Peyer's patch (tissue), 4 donors: ENCODE results near the gene KIF26B. TPM values are rescaled to one million over a fixed set of nuclear protein-coding genes. Genes with fewer than 3 reads are reported as not detected.

Source experiments
- DNase-seq, 3 donors: peaks; one replicate each; pipeline ENCODE4 v3.0.0-alpha.2; 2017 to 2019
- H3K27ac ChIP-seq, 4 donors: fragments of 200-600 bp; sonication (generic); one replicate each; pipeline ENCODE4 v1.5.1; 2016 to 2019
- H3K27me3 ChIP-seq, 2 donors: fragments of 200-600 bp; sonication (generic); one replicate each; pipeline ENCODE4 v1.5.1; 2019
- H3K36me3 ChIP-seq, 3 donors: fragments of 200-600 bp; sonication (generic); one replicate each; pipeline ENCODE4 v1.5.1; 2016 to 2019
- H3K4me1 ChIP-seq, 4 donors: fragments of 200-600 bp; sonication (generic); one replicate each; pipeline ENCODE4 v1.5.1; 2016 to 2019
- H3K4me3 ChIP-seq, 4 donors: fragments of 200-600 bp; sonication (generic); 1 replicate in 3 of 4; 2 replicates in 1 of 4; pipeline ENCODE4 v1.5.1; 2016 to 2019; ENCODE audit warnings: mild to moderate bottlenecking in 1 of 4
- H3K9me3 ChIP-seq, 4 donors: fragments of 200-600 bp; sonication (generic); one replicate each; pipeline ENCODE4 v1.5.1; 2016 to 2019; ENCODE audit warnings: mild to moderate bottlenecking in 1 of 4
- POLR2A ChIP-seq, 2 donors: fragments of 450-650 bp; IDR thresholded peaks; one replicate each; pipeline ENCODE4 v1.5.1; 2017; ENCODE audit warnings: antibody characterized with exemption in 2 of 2, mild to moderate bottlenecking in 2 of 2, moderate library complexity in 2 of 2
- total RNA-seq, 4 donors: library from RNA; depleted of rRNA; stranded (reverse); fragments of >200 nt; gene quantifications; one replicate each; pipeline ENCODE4 v1.1.0, GENCODE V29; 2016
- TF ChIP-seq, protein P1 (sequence below), 6 experiments: fragments of 450-650 bp in 4 of 6; fragments of 200-600 bp in 2 of 6; sonication (generic) in 1 of 6; IDR thresholded peaks; one replicate each; pipeline ENCODE4 v1.5.1; 2017 to 2019; ENCODE audit warnings: antibody characterized with exemption in 6 of 6, mild to moderate bottlenecking in 3 of 6, moderate library complexity in 1 of 6

KIF26B gene
- total RNA-seq, 4 donors from 2014 or later, result 0.70 to 1.6 (median 1.1) TPM

DNA sequence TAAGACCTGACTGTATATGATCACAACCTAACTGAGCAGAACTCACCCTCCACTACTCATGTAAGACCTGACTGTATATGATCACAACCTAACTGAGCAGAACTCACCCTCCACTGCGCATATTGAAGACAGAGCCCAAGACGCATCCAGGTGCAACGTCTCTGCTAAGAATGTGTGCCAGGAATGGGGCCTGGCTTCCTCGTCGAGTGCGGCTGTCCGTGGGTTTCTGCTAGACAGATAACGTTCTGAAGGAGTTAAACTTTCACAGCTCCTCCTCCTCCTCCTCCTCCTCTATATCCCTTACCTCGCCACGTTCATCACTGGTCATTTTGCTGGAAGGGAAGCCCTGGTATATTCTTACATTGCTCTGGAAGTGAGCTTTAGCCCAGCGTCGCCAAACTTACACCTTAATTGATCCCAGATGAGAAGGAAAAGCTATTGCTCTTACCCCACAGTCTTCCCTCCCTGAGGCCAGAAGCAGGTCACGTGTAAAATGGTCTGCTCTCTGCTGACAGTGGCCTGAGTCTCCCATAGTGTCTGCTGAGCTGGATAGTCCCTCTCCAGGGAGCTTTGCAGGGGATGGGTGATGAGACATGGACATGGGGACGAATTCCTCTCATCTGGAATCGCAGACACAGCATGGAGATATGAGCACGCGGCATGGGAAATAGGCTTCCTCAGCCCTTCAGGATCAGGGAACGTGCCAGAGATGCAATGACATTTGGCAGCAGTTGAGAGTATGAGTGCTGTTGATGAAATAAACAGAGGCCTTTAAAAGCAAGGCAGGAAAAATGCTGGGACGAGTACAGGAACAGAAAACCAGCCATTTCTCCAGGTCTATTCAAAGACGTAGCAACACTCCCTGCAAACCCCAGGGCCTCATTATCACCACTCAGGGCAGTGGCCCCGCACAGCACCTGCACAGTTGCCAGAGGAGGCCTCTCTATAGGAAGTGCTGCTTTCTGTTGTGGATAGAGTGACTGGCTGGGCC is 528.1 kb downstream of the KIF26B start:
- no peaks in the 10 kb centered on the region for H3K9me3 ChIP-seq
- H3K4me1 ChIP-seq, result no peaks in the 10 kb centered on the region
- no peak overlapping the region for H3K27ac ChIP-seq
- no peaks in the 10 kb centered on the region for H3K27me3 ChIP-seq
- H3K4me3 ChIP-seq, result no peak overlapping the region
- H3K36me3 ChIP-seq, result no peaks in the 10 kb centered on the region
- DNase-seq, result peak in 1 of 3 donors; percentile 21
- TF ChIP-seq, protein P1, sequence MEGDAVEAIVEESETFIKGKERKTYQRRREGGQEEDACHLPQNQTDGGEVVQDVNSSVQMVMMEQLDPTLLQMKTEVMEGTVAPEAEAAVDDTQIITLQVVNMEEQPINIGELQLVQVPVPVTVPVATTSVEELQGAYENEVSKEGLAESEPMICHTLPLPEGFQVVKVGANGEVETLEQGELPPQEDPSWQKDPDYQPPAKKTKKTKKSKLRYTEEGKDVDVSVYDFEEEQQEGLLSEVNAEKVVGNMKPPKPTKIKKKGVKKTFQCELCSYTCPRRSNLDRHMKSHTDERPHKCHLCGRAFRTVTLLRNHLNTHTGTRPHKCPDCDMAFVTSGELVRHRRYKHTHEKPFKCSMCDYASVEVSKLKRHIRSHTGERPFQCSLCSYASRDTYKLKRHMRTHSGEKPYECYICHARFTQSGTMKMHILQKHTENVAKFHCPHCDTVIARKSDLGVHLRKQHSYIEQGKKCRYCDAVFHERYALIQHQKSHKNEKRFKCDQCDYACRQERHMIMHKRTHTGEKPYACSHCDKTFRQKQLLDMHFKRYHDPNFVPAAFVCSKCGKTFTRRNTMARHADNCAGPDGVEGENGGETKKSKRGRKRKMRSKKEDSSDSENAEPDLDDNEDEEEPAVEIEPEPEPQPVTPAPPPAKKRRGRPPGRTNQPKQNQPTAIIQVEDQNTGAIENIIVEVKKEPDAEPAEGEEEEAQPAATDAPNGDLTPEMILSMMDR (IDR thresholded peaks at IDR 0.05), result no peak
- no peak for TF ChIP-seq POLR2A (IDR thresholded peaks at IDR 0.05)

DNA sequence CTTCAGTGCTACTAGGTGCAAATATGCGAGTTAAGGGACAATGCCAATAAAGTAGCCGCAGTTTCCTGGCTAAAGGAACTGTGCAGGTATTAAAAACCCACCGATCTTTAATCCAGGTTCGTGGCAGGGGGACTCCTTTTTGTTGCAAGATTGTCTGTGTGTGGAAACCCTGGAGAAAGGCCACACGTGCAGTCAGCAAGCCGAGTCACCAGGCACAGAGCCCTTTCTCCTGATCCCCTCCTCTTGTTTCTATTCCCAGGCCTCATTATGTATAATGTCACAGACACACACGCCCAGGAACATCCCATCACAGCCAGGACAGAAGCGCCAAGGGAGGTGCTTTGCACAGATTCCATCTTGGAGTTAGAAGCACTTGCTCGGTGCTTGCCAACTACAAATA is 528.9 kb downstream of the KIF26B start:
- H3K27ac ChIP-seq, result no peak overlapping the region
- TF ChIP-seq, protein P1 (IDR thresholded peaks at IDR 0.05), result no peak
- no peak for TF ChIP-seq POLR2A (IDR thresholded peaks at IDR 0.05)
- H3K4me1 ChIP-seq, result no peaks in the 10 kb centered on the region
- no peaks in the 10 kb centered on the region for H3K27me3 ChIP-seq
- no peak overlapping the region for H3K4me3 ChIP-seq
- no peaks in the 10 kb centered on the region for H3K9me3 ChIP-seq
- DNase-seq, result peak in 1 of 3 donors; percentile 6
- no peaks in the 10 kb centered on the region for H3K36me3 ChIP-seq

DNA sequence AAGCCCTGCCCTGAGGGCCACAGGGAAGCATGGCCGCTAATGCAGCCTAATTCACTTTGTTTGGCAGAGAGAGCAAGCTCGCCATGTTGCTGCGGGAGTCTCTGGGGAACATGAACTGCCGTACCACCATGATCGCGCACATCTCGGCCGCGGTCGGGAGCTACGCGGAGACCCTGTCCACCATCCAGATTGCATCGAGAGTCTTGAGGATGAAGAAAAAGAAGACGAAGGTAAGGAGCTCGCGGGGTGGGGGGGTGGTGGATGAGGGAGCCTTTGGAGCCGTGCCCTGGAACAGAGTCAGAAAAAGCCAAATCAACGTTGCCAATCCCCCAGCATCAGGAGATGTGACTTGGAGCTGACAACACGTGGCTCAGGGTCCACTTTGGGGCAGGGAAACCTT is 529.4 kb downstream of the KIF26B start:
- no peaks in the 10 kb centered on the region for H3K27me3 ChIP-seq
- no peak overlapping the region for H3K27ac ChIP-seq
- no peak overlapping the region for H3K4me3 ChIP-seq
- no peaks in the 10 kb centered on the region for H3K4me1 ChIP-seq
- no peak for DNase-seq
- no peaks in the 10 kb centered on the region for H3K36me3 ChIP-seq
- TF ChIP-seq, protein P1 (IDR thresholded peaks at IDR 0.05), result no peak
- no peak for TF ChIP-seq POLR2A (IDR thresholded peaks at IDR 0.05)
- no peaks in the 10 kb centered on the region for H3K9me3 ChIP-seq

DNA sequence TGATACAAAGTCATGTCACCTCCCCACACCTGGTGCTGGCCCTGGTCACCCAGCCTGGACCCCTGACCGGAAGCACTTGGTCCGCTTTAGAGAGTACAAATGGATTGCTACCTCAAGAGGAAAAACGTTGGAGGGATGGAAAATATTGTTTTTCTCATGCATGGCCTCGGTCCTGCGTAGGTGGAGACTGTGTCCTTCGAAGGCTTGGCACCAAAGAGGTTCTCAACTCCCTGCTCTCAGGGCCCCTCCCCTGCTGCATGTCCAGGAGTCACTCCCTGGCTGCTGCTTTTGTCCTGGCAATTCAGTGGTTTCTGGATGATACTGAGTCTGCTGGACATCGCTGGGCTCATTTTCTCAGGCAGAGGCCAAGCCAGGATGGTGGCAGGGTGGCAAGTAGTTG is 529.8 kb downstream of the KIF26B start:
- TF ChIP-seq, protein P1 (IDR thresholded peaks at IDR 0.05), result no peak
- TF ChIP-seq POLR2A (IDR thresholded peaks at IDR 0.05), result no peak
- Histone ChIP-seq H3K4me3 (no peak overlapping the region), H3K27me3 (no peaks in the 10 kb centered on the region), H3K9me3 (no peaks in the 10 kb centered on the region), H3K36me3 (no peaks in the 10 kb centered on the region), H3K27ac (no peak overlapping the region), H3K4me1 (no peaks in the 10 kb centered on the region)
- no peak for DNase-seq

GRCh38 chr1:245685111-245685810 is 530.5 kb downstream of the KIF26B start:
- no peak for DNase-seq
- H3K27ac ChIP-seq, result no peak overlapping the region
- TF ChIP-seq, protein P1 (IDR thresholded peaks at IDR 0.05), result no peak
- TF ChIP-seq POLR2A (IDR thresholded peaks at IDR 0.05), result no peak
- no peak overlapping the region for H3K4me3 ChIP-seq
- no peaks in the 10 kb centered on the region for H3K27me3 ChIP-seq
- H3K9me3 ChIP-seq, result no peaks in the 10 kb centered on the region
- no peaks in the 10 kb centered on the region for H3K4me1 ChIP-seq
- H3K36me3 ChIP-seq, result no peaks in the 10 kb centered on the region
